Stomach (tissue), 9 donors: ENCODE measurements around the gene PTPRG. TPM values are rescaled to one million over a fixed set of nuclear protein-coding genes. Genes with fewer than 3 reads are reported as not detected.

Source experiments
- DNase-seq, 2 donors: peaks; one replicate each; pipeline versions ENCODE4 v3.0.0 to v3.0.0-alpha.2; 2013 to 2019
- H3K27ac ChIP-seq, 5 donors: fragments of 200-600 bp in 4 of 5; sonication (generic) in 4 of 5; one replicate each; pipeline ENCODE4 v1.5.1; 2013 to 2019; ENCODE audit warnings: mild to moderate bottlenecking in 1 of 5, moderate library complexity in 1 of 5
- H3K27me3 ChIP-seq, 3 donors: fragments of 200-600 bp; sonication (generic); one replicate each; pipeline ENCODE4 v1.5.1; 2017 to 2019; ENCODE audit warnings: mixed run types in 1 of 3
- H3K36me3 ChIP-seq, 4 donors: fragments of 200-600 bp; sonication (generic); 1 replicate in 3 of 4; 2 replicates in 1 of 4; pipeline ENCODE4 v1.5.1; 2016 to 2019
- H3K4me1 ChIP-seq, 4 donors: fragments of 200-600 bp; sonication (generic); one replicate each; pipeline ENCODE4 v1.5.1; 2016 to 2019
- H3K4me3 ChIP-seq, 4 donors: fragments of 200-600 bp; sonication (generic) in 3 of 4; one replicate each; pipeline ENCODE4 v1.5.1; 2016 to 2019; ENCODE audit warnings: mild to moderate bottlenecking in 1 of 4
- H3K9me3 ChIP-seq, 4 donors: fragments of 200-600 bp; sonication (generic); one replicate each; pipeline ENCODE4 v1.5.1; 2016 to 2019
- CTCF ChIP-seq, 7 experiments: fragments of 450-650 bp in 4 of 7; fragments of 200-600 bp in 3 of 7; sonication (generic) in 3 of 7; IDR thresholded peaks; one replicate each; pipeline ENCODE4 v1.5.1; 2016 to 2019; ENCODE audit warnings: antibody characterized with exemption in 7 of 7, control low read depth in 2 of 7, mild to moderate bottlenecking in 1 of 7
- EP300 ChIP-seq: sonication (generic); formaldehyde crosslinking; IDR thresholded peaks from one replicate; pipeline ENCODE4 v1.6.1; 2017; ENCODE audit warnings: antibody characterized with exemption
- POLR2A ChIP-seq, 4 donors: fragments of 450-650 bp; IDR thresholded peaks; one replicate each; pipeline ENCODE4 v1.6.1; 2016; ENCODE audit warnings: antibody characterized with exemption in 4 of 4, control low read depth in 2 of 4, mild to moderate bottlenecking in 1 of 4, moderate library complexity in 1 of 4
- POLR2AphosphoS5 ChIP-seq, 3 donors: sonication (generic); formaldehyde crosslinking; IDR thresholded peaks; one replicate each; pipeline ENCODE4 v1.6.1; 2016; ENCODE audit warnings: antibody characterized with exemption in 3 of 3
- WGBS, 5 donors: extraction: QIAGEN DNeasy Blood & Tissue Kit in 3 of 5; methylation state at CpG; one replicate each; pipeline versions ENCODE4 v1.1.5 to v1.1.7; 2013 to 2018; 5-methylcytosine and 5-hydroxymethylcytosine counted together
- intact Hi-C: fragments of 100-400 bp; cut with DNase I; formaldehyde crosslinking; loops from one replicate; pipeline ENCODE4 v1.15.1; 2023; ENCODE audit warnings: low total_unique reads
- polyA plus RNA-seq, 3 donors: library from polyadenylated mRNA; stranded (reverse); fragments of 200-250 nt; gene quantifications; one replicate each; pipeline ENCODE4 v1.2.3, GENCODE V29; 2013
- total RNA-seq, 5 donors: library from RNA; depleted of rRNA; stranded (reverse); fragments of >200 nt; gene quantifications; one replicate each; pipeline versions ENCODE4 v1.1.0 to v1.2.3, GENCODE V29; 2014 to 2016
- donor health status: healthy with polysubstance abuse.
- donor health status: Bipolar disorder and iron deficiency.
- donor health status: healthy.

PTPRG gene
- total and polyA plus RNA-seq, 8 donors: 2.4 to 96.0 (median 22.0) TPM

GRCh38 chr3:62149539-62149938 lies 588.2 kb downstream of the PTPRG start:
- H3K27ac ChIP-seq: peak overlapping the region in 2 of 5 donors; percentile 3 to 58
- TF ChIP-seq CTCF (IDR thresholded peaks at IDR 0.05) (no peak), POLR2AphosphoS5 (IDR thresholded peaks at IDR 0.05) (no peak), EP300 (no peak), POLR2A (IDR thresholded peaks at IDR 0.05) (no peak)
- intact Hi-C loops: no loop called here
- H3K4me3 ChIP-seq: no peak overlapping the region
- no peaks in the 10 kb centered on the region for H3K27me3 ChIP-seq
- peaks cover 0 to 5% (median 0%) of the 10 kb centered on the region in 4 donors for H3K4me1 ChIP-seq
- WGBS, 5 donors: 92 to 97% (median 95%) methylated on average over 6 of the region's 6 CpGs
- H3K9me3 ChIP-seq: no peaks in the 10 kb centered on the region
- no peak for DNase-seq
- no peaks in the 10 kb centered on the region for H3K36me3 ChIP-seq

- Histone ChIP-seq H3K4me1 (peaks cover 0 to 10% (median 0%) of the 10 kb centered on the region in 4 donors), H3K27me3 (no peaks in the 10 kb centered on the region), H3K27ac (peak overlapping the region in 2 of 5 donors; percentile 3 to 58), H3K9me3 (no peaks in the 10 kb centered on the region), H3K36me3 (no peaks in the 10 kb centered on the region), H3K4me3 (no peak overlapping the region)
- WGBS, 5 donors: 49 to 85% (median 69%) methylated on average over 2 of the region's 2 CpGs
- TF ChIP-seq POLR2AphosphoS5 (IDR thresholded peaks at IDR 0.05) (peak in 1 of 3 donors; percentile 16), EP300 (no peak)
- no peak for DNase-seq
- intact Hi-C loops: no loop called here
These were observed 588.6 kb downstream of the PTPRG start for GRCh38 chr3:62149962-62150361.

- Histone ChIP-seq H3K27me3 (no peaks in the 10 kb centered on the region), H3K4me1 (peaks cover 0 to 12% (median 0%) of the 10 kb centered on the region in 4 donors), H3K9me3 (no peaks in the 10 kb centered on the region), H3K4me3 (no peak overlapping the region), H3K36me3 (no peaks in the 10 kb centered on the region), H3K27ac (no peak overlapping the region)
- TF ChIP-seq POLR2A (IDR thresholded peaks at IDR 0.05) (no peak), EP300 (no peak), CTCF (IDR thresholded peaks at IDR 0.05) (no peak)
- WGBS, 5 donors: 88 to 100% (median 94%) methylated on average over 1 of the region's 1 CpG
- intact Hi-C loops: no loop called here
- DNase-seq: no peak
These were observed 590.2 kb downstream of the PTPRG start for GRCh38 chr3:62151591-62151990.

- intact Hi-C loops: no loop called here
- DNase-seq: no peak
- Histone ChIP-seq H3K4me3 (no peak overlapping the region), H3K27me3 (no peaks in the 10 kb centered on the region), H3K4me1 (peaks cover 0 to 16% (median 0%) of the 10 kb centered on the region in 4 donors), H3K36me3 (no peaks in the 10 kb centered on the region), H3K27ac (no peak overlapping the region), H3K9me3 (no peaks in the 10 kb centered on the region)
- WGBS, 5 donors: 76 to 88% (median 86%) methylated on average over 1 of the region's 1 CpG
- no peak for TF ChIP-seq CTCF (IDR thresholded peaks at IDR 0.05)
- no peak for TF ChIP-seq POLR2AphosphoS5 (IDR thresholded peaks at IDR 0.05)
- no peak for TF ChIP-seq POLR2A (IDR thresholded peaks at IDR 0.05)
- no peak for TF ChIP-seq EP300
These were observed 591.9 kb downstream of the PTPRG start for GRCh38 chr3:62153231-62153630.

- peaks cover 7 to 30% (median 10%) of the 10 kb centered on the region in 4 donors for H3K4me1 ChIP-seq
- H3K36me3 ChIP-seq: no peaks in the 10 kb centered on the region
- 51 to 71% (median 56%) methylated on average over 13 of the region's 13 CpGs for WGBS, 5 donors
- no peaks in the 10 kb centered on the region for H3K9me3 ChIP-seq
- TF ChIP-seq EP300 (no peak), CTCF (IDR thresholded peaks at IDR 0.05) (no peak), POLR2A (IDR thresholded peaks at IDR 0.05) (no peak), POLR2AphosphoS5 (IDR thresholded peaks at IDR 0.05) (no peak)
- intact Hi-C loops: no loop called here
- no peaks in the 10 kb centered on the region for H3K27me3 ChIP-seq
- peak in 1 of 2 donors; percentile 37 for DNase-seq
- H3K27ac ChIP-seq: no peak overlapping the region
- no peak overlapping the region for H3K4me3 ChIP-seq
These were observed 593.2 kb downstream of the PTPRG start for GRCh38 chr3:62154457-62155148.
